H1 (cell line): Measurements from ENCODE around the gene TCF7. TPM values are rescaled to one million over a fixed set of nuclear protein-coding genes. Genes with fewer than 3 reads are reported as not detected.

Source experiments
- CHD7 ChIP-seq: fragments of 300-600 bp; sonication (generic); IDR thresholded peaks from 2 replicates; pipeline ENCODE4 v1.7.1; 2012; ENCODE audit warnings: low read length, moderate library complexity, mild to moderate bottlenecking, inconsistent platforms; ENCODE audit not compliant: insufficient replicate concordance
- polyA plus RNA-seq, 7 experiments: library from polyadenylated mRNA; depleted of rRNA in 3 of 7; stranded (reverse) in 5 of 7; unstranded in 2 of 7; fragments of >200 nt in 5 of 7; fragments of 200-250 nt in 2 of 7; gene quantifications; 1 replicate in 5 of 7; 2 replicates in 1 of 7; 4 replicates in 1 of 7; pipeline versions ENCODE4 v1.2.1 to v1.2.3, GENCODE V29; 2011 to 2013; ENCODE audit warnings: missing spikeins in 2 of 7, mixed read lengths in 2 of 7
- total RNA-seq: library from RNA; stranded (reverse); fragmentation: NEBNext Ultra II Directional; extraction: Animal tissue kit (Norgen Biotek cat#: 25700); gene quantifications from 2 replicates; pipeline ENCODE4 v1.2.1, GENCODE V29; 2021

TCF7 gene
- total and polyA plus RNA-seq, 2 of the 8 experiments (the other 6 are each of a cell fraction or from before 2014, with no cell fraction given) = 4.7 to 8.5 TPM

- no peak for TF ChIP-seq CHD7
Observed at GRCh38 chr5:134115806-134116175, 1.3 kb downstream of the TCF7 start (continued).
